ENCODE measurements around the gene SIL1. TPM values are rescaled to one million over a fixed set of nuclear protein-coding genes. Genes with fewer than 3 reads are reported as not detected.

Gene SIL1
- total and polyA plus RNA-seq, 2 of the 8 experiments (the other 6 are each of a cell fraction or from before 2014, with no cell fraction given), result 8.3 to 12.8 TPM

- no peak overlapping the region for H4K91ac ChIP-seq (replicated peaks; ENCODE audit: insufficient read length, low read length)
- H3K4me1 ChIP-seq (replicated peaks in 1 of 4; ENCODE audit: control insufficient read depth in 3 of 4, insufficient read depth in 4 of 4, low read length in 3 of 4), result peaks cover 0 to under 1% (median 0%) of the 10 kb centered on the region in 4 experiments; a peak in 2 of 7 replicates
- H3K4me3 ChIP-seq (ENCODE audit: extremely low read depth in 1 of 4, insufficient read depth in 2 of 4, low read depth in 3 of 4, low read length in 4 of 4), result no peak overlapping the region
- H3K4ac ChIP-seq (replicated peaks; ENCODE audit: insufficient read length, low read depth, low read length), result no peak overlapping the region
- no peak for FAIRE-seq
- H2BK120ac ChIP-seq (replicated peaks; ENCODE audit: low read depth, low read length), result no peak overlapping the region
- no peaks in the 10 kb centered on the region for H3K36me3 ChIP-seq (ENCODE audit: control insufficient read depth in 2 of 4, insufficient read depth in 4 of 4, low read length in 3 of 4)
- H3K23ac ChIP-seq (ENCODE audit: insufficient read length), result no peak overlapping the region
- H3K18ac ChIP-seq (ENCODE audit: extremely low read depth, low read length), result no peak overlapping the region
- H3K27me3 ChIP-seq (replicated peaks in 1 of 4; ENCODE audit: control insufficient read depth in 3 of 4, extremely low read depth in 1 of 4, insufficient read depth in 3 of 4, low read length in 3 of 4), result no peaks in the 10 kb centered on the region
- H3K14ac ChIP-seq (ENCODE audit: insufficient read length), result no peak overlapping the region
- no peak overlapping the region for H3K56ac ChIP-seq (replicated peaks; ENCODE audit: insufficient read length, low read depth, low read length)
- H2BK5ac ChIP-seq (ENCODE audit: low read depth, low read length), result no peak overlapping the region
- H4K20me1 ChIP-seq (replicated peaks in 1 of 2; ENCODE audit: control insufficient read depth in 1 of 2, insufficient read depth in 2 of 2, low read length in 2 of 2), result no peaks in the 10 kb centered on the region
- H3K79me1 ChIP-seq (ENCODE audit: low read depth, low read length), result no peaks in the 10 kb centered on the region
- no peak overlapping the region for H3K9ac ChIP-seq (replicated peaks in 1 of 4; ENCODE audit: extremely low read depth in 1 of 4, low read depth in 3 of 4, low read length in 3 of 4)
- H2BK20ac ChIP-seq (ENCODE audit: low read length), result no peak overlapping the region
- H3K79me2 ChIP-seq (ENCODE audit: control insufficient read depth in 1 of 2, insufficient read depth in 2 of 2, low read length in 2 of 2), result no peaks in the 10 kb centered on the region
- H3K23me2 ChIP-seq (ENCODE audit: low read depth, low read length), result no peaks in the 10 kb centered on the region
- H2BK15ac ChIP-seq (ENCODE audit: low read length), result no peak overlapping the region
- H4K8ac ChIP-seq (ENCODE audit: extremely low read depth, insufficient read depth, low read length), result no peak overlapping the region
- ChIA-PET CTCF (ENCODE audit: partially characterized antibody) (interaction anchor here (1.2 kb wide), 1 partner anchor 9 kb away, joined by 3 read pairs; no protein-coding TSS in a partner anchor), POLR2A (ENCODE audit: partially characterized antibody) (no interaction called here)
- no peaks in the 10 kb centered on the region for H3K9me3 ChIP-seq (ENCODE audit: insufficient read depth in 2 of 2, low read depth in 1 of 2, low read length in 1 of 2)
- H2AFZ ChIP-seq (ENCODE audit: low read length), result no peak overlapping the region
- DNase-seq (ENCODE audit: low read depth in 1 of 2, low spot score in 2 of 2), result no peak
- no peak overlapping the region for H3K4me2 ChIP-seq (ENCODE audit: insufficient read depth in 1 of 2, low read depth in 2 of 2, low read length in 2 of 2)
- no peak overlapping the region for H3K27ac ChIP-seq (ENCODE audit: low read depth, low read length)
- no peak overlapping the region for H2AK5ac ChIP-seq (ENCODE audit: low read depth, low read length)
- no peak overlapping the region for H2BK12ac ChIP-seq (ENCODE audit: low read depth, low read length)
- 83% methylated on average over 4 of the region's 4 CpGs; no CpG with 5 or more reads in 1 of the 2 experiments for WGBS, 2 experiments (ENCODE audit: extremely low coverage in 1 of 2, insufficient coverage in 1 of 2, insufficient read length in 1 of 2, insufficient replicate concordance in 2 of 2, low coverage in 1 of 2, low lambda C conversion rate in 2 of 2, missing lambda C conversion rate in 1 of 2)
- H4K5ac ChIP-seq (ENCODE audit: insufficient read length, low read depth, low read length), result no peak overlapping the region
- TF ChIP-seq EGR1 (IDR thresholded peaks at IDR 0.05; ENCODE audit: borderline replicate concordance, low read depth, low read length) (no peak), BRCA1 (IDR thresholded peaks at IDR 0.05; ENCODE audit: low read depth, low read length) (no peak), SRF (IDR thresholded peaks at IDR 0.05; ENCODE audit: low read depth, low read length) (no peak), CREB1 (IDR thresholded peaks at IDR 0.05) (no peak), ZNF274 (IDR thresholded peaks at IDR 0.05; ENCODE audit: borderline replicate concordance, extremely low read depth, low read length) (no peak), MAFK (IDR thresholded peaks at IDR 0.05; ENCODE audit: low read depth, low read length) (no peak)
These were observed 43.0 kb upstream of the SIL1 start for GRCh38 chr5:139241139-139241538.
